ENCODE measurements around the gene HOMER1. TPM values are rescaled to one million over a fixed set of nuclear protein-coding genes. Genes with fewer than 3 reads are reported as not detected.

HOMER1 gene
- total and polyA plus RNA-seq, 2 of the 13 experiments (the other 11 are each of a cell fraction or from before 2014, with no cell fraction given): 5.3 to 24.8 TPM

DNA sequence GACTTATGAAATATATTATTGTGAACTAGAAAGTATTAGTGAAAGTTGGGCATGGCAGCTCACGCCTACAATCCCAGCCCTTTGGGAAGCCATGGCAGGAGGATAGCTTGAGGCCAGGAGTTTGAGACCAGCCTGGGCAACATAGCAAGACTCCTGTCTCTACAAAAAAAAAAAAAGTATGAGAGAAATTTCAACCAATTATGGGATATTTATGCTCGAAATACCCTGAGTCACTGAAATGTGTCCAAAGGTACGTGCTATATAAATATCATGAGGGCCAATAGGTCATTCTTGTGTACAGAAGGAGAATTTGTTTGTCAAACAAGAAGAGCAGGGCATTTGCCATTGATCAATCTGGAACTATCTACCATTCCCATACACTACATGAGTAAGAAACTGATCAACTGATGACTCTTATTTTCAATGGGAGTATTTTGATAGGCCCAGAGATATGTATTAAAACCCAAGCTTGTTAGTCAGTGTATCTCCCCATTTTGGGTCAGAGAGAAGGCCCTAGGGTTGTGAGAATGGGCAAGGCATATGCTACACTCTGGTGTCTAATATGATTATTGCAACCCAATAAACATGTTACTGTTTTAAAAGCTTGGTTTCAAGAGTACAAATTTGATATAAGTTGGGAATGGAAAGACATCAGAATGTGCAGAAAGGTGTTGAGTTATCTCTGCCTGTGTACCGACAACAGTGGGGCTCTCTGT lies 21.7 kb upstream of the HOMER1 start (continued):
- TF ChIP-seq, protein P1, sequence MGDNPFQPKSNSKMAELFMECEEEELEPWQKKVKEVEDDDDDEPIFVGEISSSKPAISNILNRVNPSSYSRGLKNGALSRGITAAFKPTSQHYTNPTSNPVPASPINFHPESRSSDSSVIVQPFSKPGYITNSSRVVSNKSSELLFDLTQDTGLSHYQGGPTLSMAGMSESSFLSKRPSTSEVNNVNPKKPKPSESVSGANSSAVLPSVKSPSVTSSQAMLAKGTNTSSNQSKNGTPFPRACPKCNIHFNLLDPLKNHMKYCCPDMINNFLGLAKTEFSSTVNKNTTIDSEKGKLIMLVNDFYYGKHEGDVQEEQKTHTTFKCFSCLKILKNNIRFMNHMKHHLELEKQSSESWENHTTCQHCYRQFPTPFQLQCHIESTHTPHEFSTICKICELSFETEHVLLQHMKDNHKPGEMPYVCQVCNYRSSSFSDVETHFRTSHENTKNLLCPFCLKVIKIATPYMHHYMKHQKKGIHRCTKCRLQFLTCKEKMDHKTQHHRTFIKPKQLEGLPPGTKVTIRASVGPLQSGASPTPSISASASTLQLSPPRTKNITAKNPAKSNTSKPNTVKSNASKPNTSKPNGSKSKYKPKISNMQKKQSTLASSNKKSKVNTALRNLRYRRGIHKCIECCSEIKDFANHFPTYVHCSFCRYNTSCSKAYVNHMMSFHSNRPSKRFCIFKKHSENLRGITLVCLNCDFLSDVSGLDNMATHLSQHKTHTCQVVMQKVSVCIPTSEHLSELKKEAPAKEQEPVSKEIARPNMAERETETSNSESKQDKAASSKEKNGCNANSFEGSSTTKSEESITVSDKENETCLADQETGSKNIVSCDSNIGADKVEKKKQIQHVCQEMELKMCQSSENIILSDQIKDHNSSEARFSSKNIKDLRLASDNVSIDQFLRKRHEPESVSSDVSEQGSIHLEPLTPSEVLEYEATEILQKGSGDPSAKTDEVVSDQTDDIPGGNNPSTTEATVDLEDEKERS (CRISPR knock-in tag; IDR thresholded peaks at IDR 0.05): no peak
- no peak for TF ChIP-seq RXRA (CRISPR knock-in tag; IDR thresholded peaks at IDR 0.05)
- TF ChIP-seq MED1 (CRISPR knock-in tag; IDR thresholded peaks at IDR 0.05): peak; percentile 89
- peak; percentile 83 for TF ChIP-seq RCOR2 (CRISPR knock-in tag; IDR thresholded peaks at IDR 0.05)
- no peak for TF ChIP-seq RELA (CRISPR knock-in tag; IDR thresholded peaks at IDR 0.05)
- no peak for TF ChIP-seq ZSCAN22 (CRISPR knock-in tag; IDR thresholded peaks at IDR 0.05)
- no peak for TF ChIP-seq RFX3 (CRISPR knock-in tag; IDR thresholded peaks at IDR 0.05)
- TF ChIP-seq ZNF382 (CRISPR knock-in tag; IDR thresholded peaks at IDR 0.05; ENCODE audit: borderline replicate concordance): no peak
- TF ChIP-seq, protein P2, sequence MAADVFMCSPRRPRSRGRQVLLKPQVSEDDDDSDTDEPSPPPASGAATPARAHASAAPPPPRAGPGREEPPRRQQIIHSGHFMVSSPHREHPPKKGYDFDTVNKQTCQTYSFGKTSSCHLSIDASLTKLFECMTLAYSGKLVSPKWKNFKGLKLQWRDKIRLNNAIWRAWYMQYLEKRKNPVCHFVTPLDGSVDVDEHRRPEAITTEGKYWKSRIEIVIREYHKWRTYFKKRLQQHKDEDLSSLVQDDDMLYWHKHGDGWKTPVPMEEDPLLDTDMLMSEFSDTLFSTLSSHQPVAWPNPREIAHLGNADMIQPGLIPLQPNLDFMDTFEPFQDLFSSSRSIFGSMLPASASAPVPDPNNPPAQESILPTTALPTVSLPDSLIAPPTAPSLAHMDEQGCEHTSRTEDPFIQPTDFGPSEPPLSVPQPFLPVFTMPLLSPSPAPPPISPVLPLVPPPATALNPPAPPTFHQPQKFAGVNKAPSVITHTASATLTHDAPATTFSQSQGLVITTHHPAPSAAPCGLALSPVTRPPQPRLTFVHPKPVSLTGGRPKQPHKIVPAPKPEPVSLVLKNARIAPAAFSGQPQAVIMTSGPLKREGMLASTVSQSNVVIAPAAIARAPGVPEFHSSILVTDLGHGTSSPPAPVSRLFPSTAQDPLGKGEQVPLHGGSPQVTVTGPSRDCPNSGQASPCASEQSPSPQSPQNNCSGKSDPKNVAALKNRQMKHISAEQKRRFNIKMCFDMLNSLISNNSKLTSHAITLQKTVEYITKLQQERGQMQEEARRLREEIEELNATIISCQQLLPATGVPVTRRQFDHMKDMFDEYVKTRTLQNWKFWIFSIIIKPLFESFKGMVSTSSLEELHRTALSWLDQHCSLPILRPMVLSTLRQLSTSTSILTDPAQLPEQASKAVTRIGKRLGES (CRISPR knock-in tag; IDR thresholded peaks at IDR 0.05; ENCODE audit: borderline replicate concordance): no peak
- no peak for TF ChIP-seq MATR3 (CRISPR knock-in tag; IDR thresholded peaks at IDR 0.05)
- TF ChIP-seq, protein P3, sequence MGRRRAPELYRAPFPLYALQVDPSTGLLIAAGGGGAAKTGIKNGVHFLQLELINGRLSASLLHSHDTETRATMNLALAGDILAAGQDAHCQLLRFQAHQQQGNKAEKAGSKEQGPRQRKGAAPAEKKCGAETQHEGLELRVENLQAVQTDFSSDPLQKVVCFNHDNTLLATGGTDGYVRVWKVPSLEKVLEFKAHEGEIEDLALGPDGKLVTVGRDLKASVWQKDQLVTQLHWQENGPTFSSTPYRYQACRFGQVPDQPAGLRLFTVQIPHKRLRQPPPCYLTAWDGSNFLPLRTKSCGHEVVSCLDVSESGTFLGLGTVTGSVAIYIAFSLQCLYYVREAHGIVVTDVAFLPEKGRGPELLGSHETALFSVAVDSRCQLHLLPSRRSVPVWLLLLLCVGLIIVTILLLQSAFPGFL (CRISPR knock-in tag; IDR thresholded peaks at IDR 0.05): no peak
- TF ChIP-seq EZH2 (conservative IDR thresholded peaks at IDR 0.05; ENCODE audit: low read depth, low read length): no peak
- peak; percentile 38; the same call in 1 of the 2 replicates for TF ChIP-seq ETV5 (CRISPR knock-in tag; IDR thresholded peaks at IDR 0.05; ENCODE audit: borderline replicate concordance)
- no peak for TF ChIP-seq HOXA9 (CRISPR knock-in tag; IDR thresholded peaks at IDR 0.05; ENCODE audit: borderline replicate concordance)
- TF ChIP-seq PTBP1 (IDR thresholded peaks at IDR 0.05; ENCODE audit: low read depth, low read length, poor library complexity, severe bottlenecking): no peak
